H9 (cell line): ENCODE measurements around the gene ZDHHC11. TPM values are rescaled to one million over a fixed set of nuclear protein-coding genes. Genes with fewer than 3 reads are reported as not detected.

Experiments used
- DNase-seq: peaks from one replicate; pipeline ENCODE4 v3.0.0-alpha.2; 2017
- H2AFZ ChIP-seq: one replicate; pipeline ENCODE4 v1.6.1; 2013; ENCODE audit warnings: mild to moderate bottlenecking, low read length, control low read depth, moderate library complexity
- H2AK5ac ChIP-seq: 2 replicates; pipeline ENCODE4 v1.6.1; 2013; ENCODE audit warnings: low read length, control low read depth, mixed read lengths; ENCODE audit not compliant: insufficient read length
- H2BK120ac ChIP-seq: one replicate; pipeline ENCODE4 v1.6.1; 2013; ENCODE audit warnings: low read depth, mild to moderate bottlenecking, low read length, control low read depth, inconsistent platforms; ENCODE audit not compliant: poor library complexity, severe bottlenecking
- H2BK12ac ChIP-seq: 2 replicates; pipeline ENCODE4 v1.6.1; 2013; ENCODE audit warnings: low read length, control low read depth, mixed read lengths, low read depth; ENCODE audit not compliant: insufficient read length
- H2BK15ac ChIP-seq: 2 replicates; pipeline ENCODE4 v1.6.1; 2013; ENCODE audit warnings: low read depth, low read length, control low read depth
- H2BK20ac ChIP-seq: one replicate; pipeline ENCODE4 v1.6.1; 2013; ENCODE audit warnings: low read depth, mild to moderate bottlenecking, low read length, control low read depth, inconsistent platforms; ENCODE audit not compliant: poor library complexity, severe bottlenecking
- H2BK5ac ChIP-seq: 2 replicates; pipeline ENCODE4 v1.6.1; 2013; ENCODE audit warnings: low read length, control low read depth, mixed read lengths; ENCODE audit not compliant: insufficient read length
- H3K14ac ChIP-seq: 2 replicates; pipeline ENCODE4 v1.6.1; 2013; ENCODE audit warnings: low read length, control low read depth; ENCODE audit not compliant: insufficient read depth
- H3K18ac ChIP-seq: 2 replicates; pipeline ENCODE4 v1.6.1; 2013; ENCODE audit warnings: low read depth, mild to moderate bottlenecking, mixed read lengths, low read length, control low read depth; ENCODE audit not compliant: insufficient read length
- H3K23ac ChIP-seq: 2 replicates; pipeline ENCODE4 v1.6.1; 2013; ENCODE audit warnings: low read length, control low read depth, mixed read lengths, low read depth; ENCODE audit not compliant: insufficient read length
- H3K23me2 ChIP-seq: 2 replicates; pipeline ENCODE4 v1.6.1; 2013; ENCODE audit warnings: low read depth, mild to moderate bottlenecking, mixed read lengths, low read length, control low read depth; ENCODE audit not compliant: insufficient read length, poor library complexity, severe bottlenecking
- H3K27ac ChIP-seq: 2 replicates; pipeline ENCODE4 v1.5.1; 2013; ENCODE audit warnings: low read length, control low read depth, mixed read lengths, low read depth; ENCODE audit not compliant: insufficient read length
- H3K27me3 ChIP-seq: 2 replicates; pipeline ENCODE4 v1.6.1; 2013; ENCODE audit warnings: low read length, control low read depth, inconsistent platforms; ENCODE audit not compliant: insufficient read depth
- H3K4ac ChIP-seq: 2 replicates; pipeline ENCODE4 v1.6.1; 2013; ENCODE audit warnings: low read depth, mild to moderate bottlenecking, control low read depth, inconsistent platforms, low read length, moderate library complexity
- H3K4me1 ChIP-seq: 2 replicates; pipeline ENCODE4 v1.6.1; 2013; ENCODE audit warnings: low read length, control low read depth, inconsistent platforms; ENCODE audit not compliant: insufficient read depth
- H3K4me2 ChIP-seq: 2 replicates; pipeline ENCODE4 v1.6.1; 2013; ENCODE audit warnings: low read length, control low read depth, mixed read lengths; ENCODE audit not compliant: insufficient read length, insufficient read depth
- H3K56ac ChIP-seq: 2 replicates; pipeline ENCODE4 v1.6.1; 2013; ENCODE audit warnings: low read depth, mild to moderate bottlenecking, mixed read lengths, low read length, control low read depth; ENCODE audit not compliant: insufficient read length
- H3K79me1 ChIP-seq: 2 replicates; pipeline ENCODE4 v1.6.1; 2013; ENCODE audit warnings: low read depth, mild to moderate bottlenecking, moderate library complexity, low read length, control low read depth, inconsistent platforms; ENCODE audit not compliant: insufficient read depth, poor library complexity, severe bottlenecking
- H3K79me2 ChIP-seq: 2 replicates; pipeline ENCODE4 v1.6.1; 2013; ENCODE audit warnings: low read length, control low read depth, inconsistent platforms; ENCODE audit not compliant: insufficient read depth
- H3K9ac ChIP-seq: 2 replicates; pipeline ENCODE4 v1.6.1; 2013; ENCODE audit warnings: low read length, control low read depth, mixed read lengths; ENCODE audit not compliant: insufficient read length; ENCODE audit errors: extremely low read depth
- H3K9me3 ChIP-seq: one replicate; pipeline ENCODE4 v1.6.1; 2013; ENCODE audit warnings: low read depth, low read length, inconsistent platforms; ENCODE audit not compliant: control insufficient read depth
- H3T11ph ChIP-seq: one replicate; pipeline ENCODE4 v1.6.1; 2013; ENCODE audit warnings: mild to moderate bottlenecking, low read length, control low read depth, inconsistent platforms
- H4K20me1 ChIP-seq: one replicate; pipeline ENCODE4 v1.6.1; 2013; ENCODE audit not compliant: control insufficient read depth, insufficient read length, insufficient read depth
- H4K5ac ChIP-seq: 2 replicates; pipeline ENCODE4 v1.6.1; 2013; ENCODE audit warnings: low read depth, mild to moderate bottlenecking, mixed read lengths, low read length, control low read depth; ENCODE audit not compliant: insufficient read length
- H4K8ac ChIP-seq: replicated peaks from 2 replicates; pipeline ENCODE4 v1.6.1; 2013; ENCODE audit warnings: low read length, control low read depth, mixed read lengths, low read depth; ENCODE audit not compliant: insufficient read length
- H4K91ac ChIP-seq: 2 replicates; pipeline ENCODE4 v1.6.1; 2013; ENCODE audit warnings: low read depth, mild to moderate bottlenecking, moderate library complexity, mixed read lengths, low read length, control low read depth; ENCODE audit not compliant: insufficient read length
- H3K27ac Mint-ChIP-seq, 3 experiments: 2 replicates in 2 of 3; 3 replicates in 1 of 3; pipeline ENCODE4 v1.8.0; 2020 to 2021; ENCODE audit warnings: mixed read lengths in 3 of 3, mild to moderate bottlenecking in 1 of 3, moderate library complexity in 1 of 3
- H3K27me3 Mint-ChIP-seq: 2 replicates; pipeline ENCODE4 v1.8.0; 2021; ENCODE audit warnings: low read depth, mild to moderate bottlenecking, moderate library complexity, mixed read lengths
- H3K36me3 Mint-ChIP-seq, 3 experiments: 2 replicates in 2 of 3; 3 replicates in 1 of 3; pipeline ENCODE4 v1.8.0; 2020 to 2021; ENCODE audit warnings: low read depth in 3 of 3, mixed read lengths in 3 of 3; ENCODE audit not compliant: insufficient read depth in 1 of 3
- H3K4me1 Mint-ChIP-seq, 2 experiments: 2 replicates each; pipeline ENCODE4 v1.8.0; 2020; ENCODE audit warnings: mixed read lengths in 2 of 2
- H3K4me3 Mint-ChIP-seq, 2 experiments: 2 replicates in 1 of 2; 3 replicates in 1 of 2; pipeline ENCODE4 v1.8.0; 2020 to 2021; ENCODE audit warnings: mild to moderate bottlenecking in 2 of 2, mixed read lengths in 2 of 2, moderate library complexity in 1 of 2
- H3K9me3 Mint-ChIP-seq, 2 experiments: 2 replicates in 1 of 2; 3 replicates in 1 of 2; pipeline ENCODE4 v1.8.0; 2020; ENCODE audit warnings: mild to moderate bottlenecking in 2 of 2, mixed read lengths in 2 of 2, moderate library complexity in 1 of 2
- CTCF ChIP-seq: fragments of 200-600 bp; sonication (generic); conservative IDR thresholded peaks from 3 replicates; pipeline ENCODE4 v1.8.0; 2021; ENCODE audit warnings: antibody characterized with exemption, mild to moderate bottlenecking
- WGBS: extraction: QIAGEN DNeasy Blood & Tissue Kit; methylation state at CpG from one replicate; pipeline ENCODE4 v1.1.7; 2013; ENCODE audit warnings: missing lambda C conversion rate, low lambda C conversion rate, mixed read lengths; ENCODE audit not compliant: insufficient read length; ENCODE audit errors: extremely low coverage; 5-methylcytosine and 5-hydroxymethylcytosine counted together
- total RNA-seq: library from RNA; stranded (reverse); gene quantifications from 2 replicates; pipeline ENCODE4 v1.2.1, GENCODE V29; 2021

ZDHHC11 gene
- total RNA-seq, 1 experiment from 2014 or later = 37.6 TPM

GRCh38 chr5:891117-891836, 40.5 kb upstream of the ZDHHC11 start:
- no peak overlapping the region for H2BK120ac ChIP-seq
- Mint-ChIP-seq H3K4me3 (peak overlapping the region; percentile 92), H3K27me3 (no peaks in the 10 kb centered on the region), H3K27ac (peak overlapping the region; percentile 61 to 96 (median 65); a peak in 5 of 7 replicates), H3K36me3 (peaks cover 59 to 85% (median 76%) of the 10 kb centered on the region in 3 experiments), H3K9me3 (no peaks in the 10 kb centered on the region), H3K4me1 (peaks cover 16 to 18% of the 10 kb centered on the region in 2 experiments)
- no peaks in the 10 kb centered on the region for H3K4me1 ChIP-seq
- peak overlapping the region; percentile 82 for H3K4me2 ChIP-seq
- no peak overlapping the region for H4K8ac ChIP-seq
- no peak overlapping the region for H2BK5ac ChIP-seq
- H3K27ac ChIP-seq = no peak overlapping the region
- H2BK20ac ChIP-seq = no peak overlapping the region
- H3K79me2 ChIP-seq = peaks cover 12% of the 10 kb centered on the region; the same call in 1 of the 2 replicates
- H4K91ac ChIP-seq = no peak overlapping the region
- no peak overlapping the region for H2BK15ac ChIP-seq
- H3K9ac ChIP-seq = peak overlapping the region; percentile 84
- no CpG with 5 or more reads among the region's 34 CpGs for WGBS
- H2AK5ac ChIP-seq = no peak overlapping the region
- no peak overlapping the region for H3T11ph ChIP-seq
- no peak overlapping the region for H4K5ac ChIP-seq
- H3K9me3 ChIP-seq = no peaks in the 10 kb centered on the region
- H4K20me1 ChIP-seq = no peaks in the 10 kb centered on the region
- no peaks in the 10 kb centered on the region for H3K27me3 ChIP-seq
- H3K14ac ChIP-seq = no peak overlapping the region
- no peak overlapping the region for H3K56ac ChIP-seq
- no peak overlapping the region for H3K23ac ChIP-seq
- H3K79me1 ChIP-seq = peaks cover 6% of the 10 kb centered on the region
- no peak for TF ChIP-seq CTCF
- H3K23me2 ChIP-seq = peaks cover 10% of the 10 kb centered on the region
- DNase-seq = peak; percentile 71
- no peak overlapping the region for H3K4ac ChIP-seq
- H2AFZ ChIP-seq = no peak overlapping the region
- no peak overlapping the region for H2BK12ac ChIP-seq
- H3K18ac ChIP-seq = no peak overlapping the region
